CD4-positive, alpha-beta T cell (primary cell): ENCODE results near the gene PARM1. TPM values are rescaled to one million over a fixed set of nuclear protein-coding genes. Genes with fewer than 3 reads are reported as not detected.

Source experiments
- ATAC-seq: fragments of 200-7000 bp; cut with Tn5 transposase; one replicate; pipeline ENCODE4 v1.10.0; 2022; ENCODE audit warnings: mild to moderate bottlenecking; ENCODE audit not compliant: poor library complexity
- CTCF ChIA-PET: fragments of 350-600 bp; sonication (Branson Sonifier 250); formaldehyde crosslinking; loops from one replicate; lab custom pipeline; 2021; ENCODE audit warnings: antibody characterized with exemption, inconsistent platforms; lab: Charles Lee
- POLR2A ChIA-PET: fragments of 350-600 bp; sonication (Branson Sonifier 250); formaldehyde crosslinking; loops from one replicate; lab custom pipeline; 2021; ENCODE audit warnings: antibody characterized with exemption, inconsistent platforms; lab: Charles Lee
- DNase-seq, 14 experiments: peaks; one replicate each; pipeline ENCODE4 v3.0.0-alpha.2; 2013 to 2020; ENCODE audit warnings: mixed read lengths in 2 of 14
- H3K27ac ChIP-seq, 2 donors: one replicate each; pipeline versions ENCODE4 v1.5.1 to v1.7.0; 2013; ENCODE audit warnings: low read length in 2 of 2, low read depth in 1 of 2, mild to moderate bottlenecking in 1 of 2
- H3K27me3 ChIP-seq, 2 experiments: 1 replicate in 1 of 2; 2 replicates in 1 of 2; pipeline versions ENCODE4 v1.6.1 to v1.7.0; 2013; ENCODE audit warnings: low read length in 2 of 2, control low read depth in 1 of 2, mild to moderate bottlenecking in 1 of 2, moderate library complexity in 1 of 2; ENCODE audit not compliant: insufficient read depth in 2 of 2, control insufficient read depth in 1 of 2
- H3K36me3 ChIP-seq: one replicate; pipeline ENCODE4 v1.6.1; 2013; ENCODE audit warnings: low read length, control low read depth; ENCODE audit not compliant: insufficient read depth
- H3K4me1 ChIP-seq: one replicate; pipeline ENCODE4 v1.6.1; 2013; ENCODE audit warnings: low read length, control low read depth; ENCODE audit not compliant: insufficient read depth
- H3K4me3 ChIP-seq: one replicate; pipeline ENCODE4 v1.5.1; 2013; ENCODE audit warnings: mild to moderate bottlenecking, low read length, moderate library complexity
- H3K9me3 ChIP-seq, 2 experiments: 1 replicate in 1 of 2; 2 replicates in 1 of 2; pipeline versions ENCODE4 v1.6.1 to v1.7.0; 2013; ENCODE audit warnings: low read length in 2 of 2, mild to moderate bottlenecking in 2 of 2, control low read depth in 1 of 2, moderate library complexity in 1 of 2; ENCODE audit not compliant: control insufficient read depth in 1 of 2, insufficient read depth in 1 of 2
- H3K27ac Mint-ChIP-seq: one replicate; pipeline ENCODE4 v1.8.0; 2020; ENCODE audit warnings: mixed read lengths
- H3K27me3 Mint-ChIP-seq: one replicate; pipeline ENCODE4 v1.8.0; 2021; ENCODE audit warnings: mixed read lengths
- H3K36me3 Mint-ChIP-seq: one replicate; pipeline ENCODE4 v1.8.0; 2021; ENCODE audit warnings: low read depth, mixed read lengths
- H3K4me1 Mint-ChIP-seq: one replicate; pipeline ENCODE4 v1.8.0; 2021; ENCODE audit warnings: low read depth, mixed read lengths
- H3K4me3 Mint-ChIP-seq: one replicate; pipeline ENCODE4 v1.8.0; 2020; ENCODE audit warnings: mild to moderate bottlenecking, mixed read lengths
- H3K9me3 Mint-ChIP-seq: one replicate; pipeline ENCODE4 v1.8.0; 2020; ENCODE audit warnings: mixed read lengths
- CTCF ChIP-seq: fragments of 200-600 bp; IDR thresholded peaks from one replicate; pipeline ENCODE4 v1.8.0; 2022; ENCODE audit warnings: antibody characterized with exemption, mild to moderate bottlenecking
- intact Hi-C, 2 experiments: fragments of 100-400 bp; cut with DNase I in 1 of 2; cut with micrococcal nuclease in 1 of 2; formaldehyde crosslinking; loops; one replicate each; pipeline versions ENCODE4 v1.15.1 to v1.9.0; 2023 to 2025; cut with DNase I, micrococcal nuclease
- total RNA-seq, 174 experiments: library from RNA in 2 of 174; stranded (reverse) in 2 of 174; gene quantifications; one replicate each; pipeline ENCODE4 v1.2.3 and lab custom pipeline; 2021 to 2026

Gene PARM1
- total RNA-seq, 2 experiments from 2014 or later = 0.05 to 0.06 TPM

GRCh38 chr4:74953647-74954046 is 20.7 kb downstream of the PARM1 start:
- intact Hi-C loops = no loop called here
- H3K4me3 Mint-ChIP-seq = no peak overlapping the region
- no peak overlapping the region for H3K4me3 ChIP-seq
- no peaks in the 10 kb centered on the region for H3K9me3 ChIP-seq
- no peaks in the 10 kb centered on the region for H3K36me3 ChIP-seq
- ChIA-PET CTCF (no interaction called here), POLR2A (no interaction called here)
- H3K27ac Mint-ChIP-seq = no peak overlapping the region
- H3K36me3 Mint-ChIP-seq = no peaks in the 10 kb centered on the region
- H3K27me3 ChIP-seq = no peaks in the 10 kb centered on the region
- DNase-seq (no peak), ATAC-seq (no peak)
- H3K4me1 Mint-ChIP-seq = no peaks in the 10 kb centered on the region
- no peak for TF ChIP-seq CTCF
- H3K9me3 Mint-ChIP-seq = peaks cover 2% of the 10 kb centered on the region
- H3K27me3 Mint-ChIP-seq = peaks cover 19% of the 10 kb centered on the region
- H3K27ac ChIP-seq = no peak overlapping the region
- H3K4me1 ChIP-seq = no peaks in the 10 kb centered on the region

GRCh38 chr4:74958881-74959280 is 26.0 kb downstream of the PARM1 start:
- Mint-ChIP-seq H3K27me3 (peaks cover 16% of the 10 kb centered on the region), H3K36me3 (no peaks in the 10 kb centered on the region), H3K4me1 (no peaks in the 10 kb centered on the region), H3K4me3 (no peak overlapping the region), H3K9me3 (peaks cover 4% of the 10 kb centered on the region), H3K27ac (no peak overlapping the region)
- ATAC-seq (no peak), DNase-seq (no peak)
- ChIA-PET CTCF (no interaction called here), POLR2A (no interaction called here)
- intact Hi-C loops = no loop called here
- Histone ChIP-seq H3K4me1 (no peaks in the 10 kb centered on the region), H3K4me3 (no peak overlapping the region), H3K9me3 (no peaks in the 10 kb centered on the region), H3K27ac (no peak overlapping the region), H3K27me3 (no peaks in the 10 kb centered on the region), H3K36me3 (no peaks in the 10 kb centered on the region)
- no peak for TF ChIP-seq CTCF

GRCh38 chr4:74961230-74961629 is 28.3 kb downstream of the PARM1 start:
- peaks cover 6% of the 10 kb centered on the region for H3K9me3 Mint-ChIP-seq
- H3K27ac ChIP-seq = no peak overlapping the region
- no peak overlapping the region for H3K27ac Mint-ChIP-seq
- H3K9me3 ChIP-seq = no peaks in the 10 kb centered on the region
- ATAC-seq (no peak), DNase-seq (no peak)
- no peak for TF ChIP-seq CTCF
- peaks cover 11% of the 10 kb centered on the region for H3K27me3 Mint-ChIP-seq
- H3K4me3 Mint-ChIP-seq = no peak overlapping the region
- no peaks in the 10 kb centered on the region for H3K4me1 Mint-ChIP-seq
- no peak overlapping the region for H3K4me3 ChIP-seq
- intact Hi-C loops = no loop called here
- ChIA-PET POLR2A (no interaction called here), CTCF (no interaction called here)
- no peaks in the 10 kb centered on the region for H3K36me3 ChIP-seq
- no peaks in the 10 kb centered on the region for H3K27me3 ChIP-seq
- no peaks in the 10 kb centered on the region for H3K4me1 ChIP-seq
- no peaks in the 10 kb centered on the region for H3K36me3 Mint-ChIP-seq
